ENCODE data around the gene ITPKC.
"Not testable (repeated sequence)": the region's sequence is repeated elsewhere in the genome, so short reads cannot be mapped to it uniquely, and the experiment has no call there.

The ITPKC gene

GRCh38 chr19:40742477-40742876 is 25.6 kb downstream of the ITPKC start:
- DNase-seq, result no peak

GRCh38 chr19:40742886-40743285 is 26.0 kb downstream of the ITPKC start:
- no peak for DNase-seq

DNA sequence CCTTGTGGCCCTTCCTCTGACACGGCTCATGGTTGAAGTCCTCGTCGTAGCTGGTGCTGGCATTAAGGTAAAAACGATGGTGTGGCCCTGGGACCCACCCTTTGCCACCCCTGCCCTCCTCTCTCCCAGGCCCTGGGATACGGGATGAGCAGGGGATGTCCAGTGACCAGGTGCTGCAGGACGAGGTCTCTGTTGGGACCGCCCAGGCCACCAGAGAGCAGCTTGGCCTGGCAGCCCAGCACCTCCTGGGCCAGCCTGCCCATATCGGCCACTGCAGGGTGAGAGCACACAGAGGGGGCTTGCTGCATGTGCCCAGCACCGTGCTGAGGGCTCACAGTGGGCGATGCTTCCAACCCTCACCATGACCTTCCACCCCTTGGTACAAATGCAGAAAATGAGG is 27.0 kb downstream of the ITPKC start:
- no peak for DNase-seq

DNA sequence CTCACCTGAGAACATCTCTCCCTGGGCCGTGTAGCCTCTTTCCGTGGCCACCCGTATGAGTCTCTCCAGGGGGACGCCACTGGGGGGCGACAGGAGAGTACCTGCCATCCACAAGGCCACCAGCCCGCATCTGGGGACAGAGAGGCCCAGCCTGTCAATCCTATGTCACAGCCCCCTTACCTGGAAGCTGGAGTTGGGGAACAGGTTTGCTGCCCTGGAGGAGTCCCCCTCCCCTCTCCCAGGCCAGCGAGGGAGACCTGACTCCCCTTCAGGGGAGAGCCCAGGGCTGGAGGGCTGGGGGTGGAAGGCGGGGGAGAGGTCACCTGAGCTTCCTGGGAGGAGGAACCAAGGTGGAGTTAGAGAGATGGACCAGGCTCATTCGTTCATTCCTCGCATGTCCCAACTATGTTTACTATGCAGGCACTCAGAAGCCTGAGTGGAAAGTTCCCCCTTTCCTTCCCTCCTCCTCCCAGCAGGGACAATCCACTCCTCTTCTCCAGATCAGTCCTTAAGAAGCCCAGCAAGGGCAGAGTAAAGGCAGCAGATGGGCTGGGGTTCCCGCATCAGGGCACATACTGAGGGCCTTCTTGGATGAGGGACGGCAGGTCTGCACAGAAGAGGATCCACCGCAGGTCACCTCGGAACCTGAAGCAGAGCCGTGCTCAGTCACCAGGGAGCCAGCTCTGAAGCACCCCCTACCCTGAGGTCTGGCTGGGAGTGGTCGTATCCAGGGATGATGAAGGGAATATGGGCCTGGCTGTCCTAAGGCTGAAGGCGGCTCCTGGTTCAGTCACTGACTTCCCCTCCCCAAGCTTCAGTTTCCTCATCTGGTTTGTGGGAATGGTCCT is 27.9 kb downstream of the ITPKC start:
- no peak for DNase-seq

GRCh38 chr19:40745402-40745780 is 28.5 kb downstream of the ITPKC start:
- no peak for DNase-seq

DNA sequence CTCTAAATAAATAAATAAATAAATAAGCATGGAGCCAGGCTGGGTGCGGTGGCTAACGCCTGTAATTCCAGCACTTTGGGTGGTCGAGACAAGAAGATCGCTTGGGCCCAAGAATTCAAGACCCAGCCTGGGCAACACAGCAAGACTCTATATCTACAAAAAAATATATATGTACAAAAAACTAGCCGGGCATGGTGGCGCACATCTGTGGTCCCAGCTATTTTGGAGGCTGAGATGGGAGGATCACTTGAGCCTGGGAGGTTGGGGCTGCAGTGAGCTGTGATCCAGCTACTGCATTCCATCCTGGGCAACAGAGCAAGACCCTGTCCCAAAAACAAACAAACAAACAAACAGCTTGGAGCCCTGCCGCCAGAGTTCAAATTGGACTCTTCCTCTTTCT is 30.6 kb downstream of the ITPKC start:
- DNase-seq, result no peak

- DNase-seq, result peak; percentile 95
These were observed 33.4 kb downstream of the ITPKC start, which contains the start of gene ACTMAP for GRCh38 chr19:40750058-40750873. Gene ACTMAP (minus strand): TSS chr19:40750477. CDS start chr19:40749803, 674 bp downstream.

DNA sequence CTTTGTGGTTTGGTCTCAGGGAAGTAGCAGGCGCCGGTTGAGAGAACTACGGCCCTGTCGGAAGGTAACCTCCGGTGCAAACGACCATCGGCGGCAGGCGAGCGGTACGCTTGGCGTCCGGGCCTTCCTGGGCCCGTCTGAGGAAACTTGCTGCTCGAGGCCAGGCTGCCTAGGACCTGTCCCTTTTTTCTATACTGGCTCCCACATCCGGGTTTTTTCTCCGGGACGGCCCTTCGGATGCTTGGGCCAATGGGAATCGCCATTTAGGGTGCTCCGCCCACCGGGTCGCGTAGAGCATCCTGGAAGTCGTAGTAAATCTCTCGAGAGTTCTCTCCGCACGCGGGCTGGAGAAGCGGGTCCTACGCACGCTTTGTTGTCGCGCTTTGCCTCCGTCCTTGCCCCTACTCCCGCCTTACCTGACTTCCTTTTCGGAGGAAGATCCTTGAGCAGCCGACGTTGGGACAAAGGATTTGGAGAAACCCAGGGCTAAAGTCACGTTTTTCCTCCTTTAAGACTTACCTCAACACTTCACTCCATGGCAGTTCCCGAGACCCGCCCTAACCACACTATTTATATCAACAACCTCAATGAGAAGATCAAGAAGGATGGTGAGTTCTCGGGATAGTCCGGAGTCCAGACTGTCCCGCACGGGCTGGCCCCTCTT is 34.1 kb downstream of the ITPKC start, which contains the start of gene SNRPA:
SNRPA (plus strand) TSS at position 330 of the 664 bp plus-strand sequence; CDS start at position 536, 206 bp downstream.
- DNase-seq, result peak; percentile 95

DNA sequence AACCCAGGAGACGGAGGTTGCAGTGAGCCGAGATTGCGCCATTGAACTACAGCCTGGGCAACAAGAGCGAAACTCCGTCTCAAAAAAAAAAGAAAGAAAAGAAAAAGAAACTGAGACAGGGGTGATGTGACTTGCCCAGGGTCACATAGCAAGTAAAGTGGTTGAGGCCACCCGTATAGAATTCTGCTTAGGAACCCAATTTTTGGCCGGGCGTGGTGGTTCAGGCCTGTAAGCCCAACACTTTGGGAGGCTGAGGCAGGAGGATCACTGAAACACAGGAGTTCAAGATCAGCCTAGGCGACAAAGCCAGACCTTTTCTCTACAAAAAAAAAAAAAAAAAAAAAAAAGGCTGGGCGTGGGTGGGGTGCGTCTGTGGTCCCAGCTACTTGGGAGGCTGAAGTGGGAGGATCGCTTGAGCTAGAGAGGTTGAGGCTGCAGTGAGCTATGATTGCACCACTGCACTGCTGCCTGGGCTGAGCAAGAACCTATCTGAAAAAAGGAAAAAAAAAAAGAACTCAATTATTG is 35.4 kb downstream of the ITPKC start:
- no peak for DNase-seq

- no peak for DNase-seq
These were observed 37.8 kb downstream of the ITPKC start for GRCh38 chr19:40754611-40755247.

DNA sequence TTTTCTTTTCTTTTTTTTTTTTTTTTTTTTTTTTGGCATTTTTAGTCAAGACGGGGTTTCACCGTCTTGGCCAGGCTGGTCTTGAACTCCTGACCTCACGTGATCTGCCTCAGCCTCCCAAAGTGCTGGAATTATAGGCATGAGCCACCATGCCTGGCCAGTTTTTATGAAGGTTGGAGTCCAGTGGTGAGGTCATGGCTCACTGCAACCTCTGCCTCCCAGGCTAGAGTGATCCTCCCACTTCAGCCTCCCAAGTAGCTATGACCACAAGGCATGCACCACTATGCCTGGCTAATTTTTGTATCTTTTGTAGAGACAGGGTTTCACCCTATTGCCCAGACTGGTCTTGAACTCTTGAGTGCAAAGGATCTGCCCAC is 38.3 kb downstream of the ITPKC start:
- DNase-seq, result no peak

GRCh38 chr19:40755791-40756190 is 38.9 kb downstream of the ITPKC start:
- no peak for DNase-seq

GRCh38 chr19:40756502-40757110 is 39.7 kb downstream of the ITPKC start:
- DNase-seq, result no peak

GRCh38 chr19:40758491-40758890 is 41.6 kb downstream of the ITPKC start:
- DNase-seq, result no peak

DNA sequence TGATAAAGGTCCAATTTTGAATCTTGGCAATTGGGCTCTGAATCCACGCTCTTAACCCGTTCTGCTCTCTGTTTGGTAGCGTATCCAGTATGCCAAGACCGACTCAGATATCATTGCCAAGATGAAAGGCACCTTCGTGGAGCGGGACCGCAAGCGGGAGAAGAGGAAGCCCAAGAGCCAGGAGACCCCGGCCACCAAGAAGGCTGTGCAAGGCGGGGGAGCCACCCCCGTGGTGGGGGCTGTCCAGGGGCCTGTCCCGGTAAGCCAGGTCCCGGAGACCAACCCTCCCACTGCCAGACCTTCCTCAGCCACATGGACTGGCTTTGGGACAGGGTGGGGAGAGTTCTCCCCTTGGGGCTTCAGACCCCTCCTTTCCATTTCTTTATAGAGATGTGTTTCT is 42.4 kb downstream of the ITPKC start:
- no peak for DNase-seq

- DNase-seq, result no peak
These were observed 46.0 kb downstream of the ITPKC start for GRCh38 chr19:40762754-40763470.

DNA sequence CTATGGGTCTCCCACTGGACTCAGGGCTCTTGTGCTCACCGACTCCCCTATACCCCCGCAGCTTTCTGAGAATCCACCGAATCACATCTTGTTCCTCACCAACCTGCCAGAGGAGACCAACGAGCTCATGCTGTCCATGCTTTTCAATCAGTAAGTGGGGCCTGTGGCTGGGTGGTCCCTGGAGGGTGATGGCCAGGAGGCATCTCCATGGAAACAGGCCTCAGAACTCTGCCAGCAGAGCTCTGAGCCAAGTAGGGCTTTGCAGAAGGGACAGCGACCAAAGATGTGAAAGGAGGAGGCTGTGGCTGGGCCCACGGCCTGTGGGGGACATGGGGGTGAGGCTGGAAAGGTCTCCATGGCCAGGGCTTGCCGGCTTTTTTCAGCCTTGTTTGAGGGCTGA is 46.6 kb downstream of the ITPKC start:
- DNase-seq, result no peak

DNA sequence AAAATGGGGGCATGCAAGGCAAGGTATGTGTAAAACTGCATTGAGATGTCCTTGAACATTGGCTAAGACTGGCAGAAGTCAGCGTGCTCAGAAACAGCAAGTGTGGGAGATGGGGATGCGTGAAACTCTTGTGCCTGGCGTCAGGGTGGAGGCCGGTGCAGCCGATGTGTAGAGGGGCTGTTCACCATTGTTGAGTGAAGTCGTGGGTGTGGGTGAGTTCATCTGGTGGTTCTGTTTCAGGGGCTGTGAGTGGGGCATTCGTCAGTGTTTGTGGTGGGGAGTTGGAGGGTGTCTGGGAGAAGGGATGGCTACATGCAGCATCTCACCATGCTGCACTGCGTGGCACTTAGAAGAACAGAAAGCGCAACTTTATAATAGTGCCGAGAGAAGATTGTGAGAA is 47.1 kb downstream of the ITPKC start:
- no peak for DNase-seq

DNA sequence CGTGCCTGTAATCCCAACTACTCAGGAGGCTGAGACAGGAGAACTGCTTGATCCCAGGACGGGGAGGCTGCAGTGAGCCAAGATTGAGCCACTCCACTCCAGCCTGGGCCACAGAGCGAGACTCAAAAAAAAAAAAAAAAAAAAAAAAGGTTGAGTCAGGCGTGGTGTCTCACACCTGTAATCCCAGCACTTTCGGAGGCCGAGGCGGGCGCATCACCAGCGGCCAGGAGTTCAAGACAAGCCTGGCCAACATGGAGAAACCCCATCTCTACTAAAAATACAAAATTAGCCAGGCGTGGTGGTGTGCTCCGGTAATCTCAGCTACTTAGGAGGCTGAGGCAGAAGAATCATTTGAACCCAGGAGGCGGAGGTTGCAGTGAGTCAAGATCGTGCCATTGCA is 49.5 kb downstream of the ITPKC start:
- not testable (repeated sequence) for DNase-seq

- no peak for DNase-seq
These were observed 52.0 kb downstream of the ITPKC start for GRCh38 chr19:40768869-40769268.

- not testable (repeated sequence) for DNase-seq
These were observed 54.4 kb downstream of the ITPKC start for GRCh38 chr19:40771101-40771862.

Measured in KG1 (cell line).